Kidney epithelial cell (primary cell): ENCODE measurements around the gene GTF2E1. TPM values are rescaled to one million over a fixed set of nuclear protein-coding genes. Genes with fewer than 3 reads are reported as not detected.

ENCODE experiments used
- DNase-seq: peaks from one replicate; pipeline ENCODE4 v3.0.0-alpha.2; 2010; ENCODE audit warnings: low read depth
- H3K27me3 ChIP-seq: 2 replicates; pipeline ENCODE4 v1.6.0; 2011; ENCODE audit warnings: low read length; ENCODE audit not compliant: control insufficient read depth, insufficient read depth
- H3K36me3 ChIP-seq: 2 replicates; pipeline ENCODE4 v1.5.1; 2011; ENCODE audit warnings: low read length; ENCODE audit not compliant: control insufficient read depth, insufficient read depth
- H3K4me3 ChIP-seq: 2 replicates; pipeline ENCODE4 v1.5.1; 2011; ENCODE audit warnings: low read depth, mild to moderate bottlenecking, control low read depth, low read length
- total RNA-seq: library from RNA; depleted of rRNA; stranded (reverse); fragments of >200 nt; gene quantifications from 2 replicates; pipeline ENCODE4 v1.2.3, GENCODE V29; 2015
- TF ChIP-seq, protein P1 (sequence below): IDR thresholded peaks from 2 replicates; pipeline ENCODE4 v1.5.1; 2011; ENCODE audit warnings: mild to moderate bottlenecking, moderate library complexity, low read length, control low read depth, inconsistent platforms; ENCODE audit not compliant: insufficient read depth, poor library complexity, severe bottlenecking

GTF2E1 gene
- total RNA-seq, 1 donor from 2014 or later = 20.0 TPM

DNA sequence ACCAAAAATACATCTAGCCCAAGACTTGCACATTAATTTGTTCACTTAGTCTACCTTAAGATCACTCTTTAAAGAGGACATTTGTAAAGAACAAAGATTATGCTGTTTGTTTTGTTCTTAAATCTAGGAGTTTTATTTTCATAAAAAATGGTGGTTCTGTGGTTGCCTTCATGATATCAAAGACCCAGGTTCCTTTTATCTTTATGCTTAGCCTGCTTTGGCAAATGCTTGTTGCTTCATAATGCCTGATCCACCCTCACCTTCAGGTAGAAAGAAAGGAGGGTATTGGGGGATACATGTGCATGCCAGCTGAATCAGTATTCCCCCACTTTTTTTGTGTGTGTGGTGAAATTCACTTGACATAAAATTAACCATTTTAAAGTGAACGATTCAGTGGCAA lies 48.5 kb downstream of the GTF2E1 start:
- TF ChIP-seq, protein P1, sequence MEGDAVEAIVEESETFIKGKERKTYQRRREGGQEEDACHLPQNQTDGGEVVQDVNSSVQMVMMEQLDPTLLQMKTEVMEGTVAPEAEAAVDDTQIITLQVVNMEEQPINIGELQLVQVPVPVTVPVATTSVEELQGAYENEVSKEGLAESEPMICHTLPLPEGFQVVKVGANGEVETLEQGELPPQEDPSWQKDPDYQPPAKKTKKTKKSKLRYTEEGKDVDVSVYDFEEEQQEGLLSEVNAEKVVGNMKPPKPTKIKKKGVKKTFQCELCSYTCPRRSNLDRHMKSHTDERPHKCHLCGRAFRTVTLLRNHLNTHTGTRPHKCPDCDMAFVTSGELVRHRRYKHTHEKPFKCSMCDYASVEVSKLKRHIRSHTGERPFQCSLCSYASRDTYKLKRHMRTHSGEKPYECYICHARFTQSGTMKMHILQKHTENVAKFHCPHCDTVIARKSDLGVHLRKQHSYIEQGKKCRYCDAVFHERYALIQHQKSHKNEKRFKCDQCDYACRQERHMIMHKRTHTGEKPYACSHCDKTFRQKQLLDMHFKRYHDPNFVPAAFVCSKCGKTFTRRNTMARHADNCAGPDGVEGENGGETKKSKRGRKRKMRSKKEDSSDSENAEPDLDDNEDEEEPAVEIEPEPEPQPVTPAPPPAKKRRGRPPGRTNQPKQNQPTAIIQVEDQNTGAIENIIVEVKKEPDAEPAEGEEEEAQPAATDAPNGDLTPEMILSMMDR = no peak
- no peaks in the 10 kb centered on the region for H3K36me3 ChIP-seq
- DNase-seq = no peak
- no peaks in the 10 kb centered on the region for H3K27me3 ChIP-seq
- H3K4me3 ChIP-seq = no peak overlapping the region

DNA sequence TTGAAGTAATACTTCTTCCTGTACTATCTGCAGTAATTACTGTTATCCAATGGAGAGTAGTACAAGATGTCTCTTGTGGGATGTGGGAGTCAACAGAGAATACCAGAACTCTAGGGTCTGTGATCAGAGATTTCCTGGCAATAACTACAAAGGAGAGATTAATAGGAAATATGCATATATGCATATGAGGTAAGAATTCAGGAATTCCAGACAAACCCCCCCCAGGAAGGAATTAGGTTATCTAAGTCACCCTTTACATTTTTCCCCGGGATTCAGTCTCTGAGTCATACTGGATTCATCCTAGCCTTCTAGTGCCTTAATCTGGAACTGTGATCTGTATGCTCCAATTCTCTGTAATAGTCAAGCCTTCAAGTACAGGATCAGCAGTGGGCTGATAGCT lies 49.4 kb downstream of the GTF2E1 start:
- H3K36me3 ChIP-seq = no peaks in the 10 kb centered on the region
- no peak for DNase-seq

DNA sequence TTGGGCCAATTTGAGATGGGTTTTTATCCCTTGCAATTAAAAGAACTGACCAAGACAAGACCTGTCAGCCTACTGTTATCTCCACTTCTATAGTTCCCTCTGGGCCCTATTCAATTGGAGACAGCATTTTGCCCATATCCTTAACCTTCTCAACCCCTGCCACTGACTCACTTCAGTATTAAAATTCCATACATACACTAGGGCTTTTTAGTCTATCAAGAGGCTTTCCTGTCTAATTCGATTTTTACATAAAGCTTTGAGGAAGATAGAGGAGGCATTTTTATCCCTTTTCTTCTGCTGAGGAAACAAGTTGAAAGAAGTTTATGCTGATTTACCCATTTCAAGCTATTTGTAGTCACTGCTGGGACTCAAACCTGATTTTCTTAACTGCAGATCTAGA lies 51.1 kb downstream of the GTF2E1 start:
- Histone ChIP-seq H3K27me3 (no peaks in the 10 kb centered on the region), H3K4me3 (no peak overlapping the region), H3K36me3 (no peaks in the 10 kb centered on the region)
- TF ChIP-seq, protein P1 = no peak
- no peak for DNase-seq

More for the DNA sequence above, 49.4 kb downstream of the GTF2E1 start:
- no peak overlapping the region for H3K4me3 ChIP-seq
- H3K27me3 ChIP-seq = no peaks in the 10 kb centered on the region
- TF ChIP-seq, protein P1 = no peak

DNA sequence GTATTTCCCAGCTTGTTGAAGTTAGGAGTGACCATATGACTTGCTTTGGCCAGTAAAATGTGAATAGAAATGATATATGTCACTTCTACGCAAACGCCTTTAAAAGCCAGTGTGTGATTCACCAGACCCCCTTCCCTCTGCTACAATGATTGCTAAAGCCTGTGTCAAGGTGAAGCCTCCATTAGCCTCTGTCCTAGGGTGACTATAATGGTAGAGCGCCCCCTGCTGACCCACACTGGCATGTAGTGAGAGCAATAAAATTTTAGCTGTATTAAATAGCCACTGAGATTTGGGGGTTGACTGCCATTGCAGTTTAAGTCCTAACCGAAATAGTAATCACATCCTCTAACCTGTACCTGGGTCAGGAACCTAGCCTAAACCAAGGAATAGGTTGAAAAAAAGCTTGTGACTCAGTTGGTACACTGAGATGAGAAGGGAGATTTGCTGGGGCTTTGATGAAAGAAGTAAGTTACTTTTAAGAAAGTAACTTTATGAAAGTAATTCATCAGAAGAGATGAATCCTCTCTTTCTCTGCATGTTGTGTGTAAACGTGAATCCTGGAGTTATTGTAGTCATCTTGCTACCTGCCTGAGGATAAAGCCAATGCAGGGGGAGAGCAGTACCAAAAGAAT lies 52.6 kb downstream of the GTF2E1 start:
- TF ChIP-seq, protein P1 = peak; percentile 83
- H3K27me3 ChIP-seq = no peaks in the 10 kb centered on the region
- no peak overlapping the region for H3K4me3 ChIP-seq
- peak; percentile 16 for DNase-seq
- no peaks in the 10 kb centered on the region for H3K36me3 ChIP-seq

DNA sequence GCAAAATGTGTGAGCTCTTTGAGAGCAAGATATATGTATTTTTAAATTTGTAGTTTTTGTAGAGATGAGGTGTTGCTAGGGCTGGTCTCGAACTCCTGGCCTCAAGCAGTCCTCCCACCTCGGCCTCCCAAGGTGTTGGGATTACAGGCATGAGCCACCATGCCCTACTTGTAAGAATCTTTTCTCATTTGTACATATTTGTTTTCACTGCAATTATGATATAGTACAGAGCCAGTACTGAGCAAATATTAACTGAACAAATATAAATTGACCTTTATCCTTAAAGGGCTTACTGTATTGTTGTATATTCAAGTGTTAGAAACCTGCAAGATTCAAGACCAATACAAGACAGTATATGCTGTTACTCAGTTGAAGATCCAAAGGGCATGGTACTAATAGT lies 53.4 kb downstream of the GTF2E1 start:
- TF ChIP-seq, protein P1 = no peak
- Histone ChIP-seq H3K4me3 (no peak overlapping the region), H3K27me3 (no peaks in the 10 kb centered on the region), H3K36me3 (no peaks in the 10 kb centered on the region)
- no peak for DNase-seq

DNA sequence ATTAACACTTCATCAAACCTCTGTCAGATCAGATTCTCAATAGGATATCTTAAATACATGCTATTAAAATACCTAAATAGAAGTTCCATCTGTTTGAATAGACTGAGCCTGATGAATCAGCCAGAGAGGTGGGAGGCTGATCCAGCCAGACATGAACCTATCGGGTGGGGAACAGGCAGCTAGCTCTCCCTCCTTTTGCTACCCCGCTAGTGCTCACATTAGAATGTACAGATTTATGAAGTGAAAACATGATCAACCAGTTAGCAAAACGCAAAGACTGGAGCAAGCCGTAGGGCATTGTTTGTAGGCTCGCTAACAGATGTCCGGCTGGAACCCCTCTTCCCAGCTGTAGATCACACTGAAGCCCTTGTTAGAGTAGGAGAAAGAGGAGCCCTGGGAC lies 54.4 kb downstream of the GTF2E1 start:
- Histone ChIP-seq H3K27me3 (no peaks in the 10 kb centered on the region), H3K36me3 (no peaks in the 10 kb centered on the region), H3K4me3 (no peak overlapping the region)
- DNase-seq = no peak
- TF ChIP-seq, protein P1 = no peak
